Measurements from ENCODE around the gene COL24A1. TPM values are rescaled to one million over a fixed set of nuclear protein-coding genes. Genes with fewer than 3 reads are reported as not detected.

COL24A1 gene
- polyA plus RNA-seq: under 1 TPM in 1 of 3 donors, not detected in 2; 0.09 TPM

GRCh38 chr1:86156566-86157455, at the start of gene COL24A1:
Gene COL24A1 (minus strand): TSS chr1:86156772. CDS start chr1:86156396, 376 bp downstream.
- H3K9me3 Mint-ChIP-seq: peaks cover 4 to 12% (median 8%) of the 10 kb centered on the region in 6 donors
- H3K4me3 Mint-ChIP-seq: peak within 1 kb of the TSS; percentile 33 to 81 (median 61)
- H3K27me3 Mint-ChIP-seq (ENCODE audit: low read depth in 3 of 3): peaks cover 3 to 15% (median 7%) of the 10 kb centered on the region in 3 donors
- DNase-seq: no peak
- peaks cover 2 to 10% of the 10 kb centered on the region in 2 donors for H3K4me1 Mint-ChIP-seq
- no peak within 1 kb of the TSS for H3K27ac Mint-ChIP-seq
- peaks cover 0 to 8% (median 0%) of the 10 kb centered on the region in 3 donors for H3K36me3 Mint-ChIP-seq

- Mint-ChIP-seq H3K36me3 (no peaks in the 10 kb centered on the region), H3K4me3 (no peak overlapping the region), H3K27ac (no peak overlapping the region), H3K27me3 (ENCODE audit: low read depth in 3 of 3) (no peaks in the 10 kb centered on the region), H3K4me1 (no peaks in the 10 kb centered on the region), H3K9me3 (no peaks in the 10 kb centered on the region)
- no peak for DNase-seq
Measured at GRCh38 chr1:86205741-86206140, 49.2 kb upstream of the COL24A1 start.

GRCh38 chr1:86202552-86203340, 46.2 kb upstream of the COL24A1 start:
- no peaks in the 10 kb centered on the region for H3K27me3 Mint-ChIP-seq (ENCODE audit: low read depth in 3 of 3)
- no peaks in the 10 kb centered on the region for H3K36me3 Mint-ChIP-seq
- DNase-seq: no peak
- no peak overlapping the region for H3K4me3 Mint-ChIP-seq
- H3K9me3 Mint-ChIP-seq: peaks cover 0 to 6% (median 0%) of the 10 kb centered on the region in 6 donors
- H3K4me1 Mint-ChIP-seq: no peaks in the 10 kb centered on the region
- no peak overlapping the region for H3K27ac Mint-ChIP-seq

GRCh38 chr1:86201311-86201710, 44.7 kb upstream of the COL24A1 start:
- Mint-ChIP-seq H3K4me3 (no peak overlapping the region), H3K9me3 (peaks cover 0 to 6% (median 0%) of the 10 kb centered on the region in 6 donors), H3K36me3 (no peaks in the 10 kb centered on the region), H3K27ac (no peak overlapping the region), H3K27me3 (ENCODE audit: low read depth in 3 of 3) (no peaks in the 10 kb centered on the region), H3K4me1 (no peaks in the 10 kb centered on the region)
- DNase-seq: no peak

GRCh38 chr1:86200901-86201300, 44.3 kb upstream of the COL24A1 start:
- Mint-ChIP-seq H3K27me3 (ENCODE audit: low read depth in 3 of 3) (no peaks in the 10 kb centered on the region), H3K4me3 (no peak overlapping the region), H3K9me3 (peaks cover 0 to 6% (median 0%) of the 10 kb centered on the region in 6 donors), H3K27ac (no peak overlapping the region), H3K4me1 (no peaks in the 10 kb centered on the region), H3K36me3 (no peaks in the 10 kb centered on the region)
- DNase-seq: no peak

- Mint-ChIP-seq H3K27me3 (ENCODE audit: low read depth in 3 of 3) (no peaks in the 10 kb centered on the region), H3K4me3 (no peak overlapping the region), H3K9me3 (peaks cover 0 to 6% (median 0%) of the 10 kb centered on the region in 6 donors), H3K27ac (no peak overlapping the region), H3K36me3 (no peaks in the 10 kb centered on the region), H3K4me1 (no peaks in the 10 kb centered on the region)
- DNase-seq: no peak
Measured at GRCh38 chr1:86197206-86197855, 40.8 kb upstream of the COL24A1 start.

- DNase-seq: no peak
- Mint-ChIP-seq H3K4me3 (no peak overlapping the region), H3K9me3 (peaks cover 0 to 9% (median 0%) of the 10 kb centered on the region in 6 donors), H3K4me1 (no peaks in the 10 kb centered on the region), H3K27ac (no peak overlapping the region), H3K36me3 (no peaks in the 10 kb centered on the region), H3K27me3 (ENCODE audit: low read depth in 3 of 3) (peaks cover 0 to 1% (median 0%) of the 10 kb centered on the region in 3 donors)
Measured at GRCh38 chr1:86195281-86195680, 38.7 kb upstream of the COL24A1 start.

- Mint-ChIP-seq H3K27ac (no peak overlapping the region), H3K4me1 (no peaks in the 10 kb centered on the region), H3K9me3 (peaks cover 0 to 4% (median 0%) of the 10 kb centered on the region in 6 donors), H3K36me3 (no peaks in the 10 kb centered on the region), H3K4me3 (no peak overlapping the region), H3K27me3 (ENCODE audit: low read depth in 3 of 3) (peaks cover 0 to 1% (median 0%) of the 10 kb centered on the region in 3 donors)
- DNase-seq: no peak
Measured at GRCh38 chr1:86194491-86195034, 38.0 kb upstream of the COL24A1 start.

GRCh38 chr1:86192417-86192816, 35.8 kb upstream of the COL24A1 start:
- Mint-ChIP-seq H3K9me3 (peaks cover 0 to 4% (median 0%) of the 10 kb centered on the region in 6 donors), H3K27ac (no peak overlapping the region), H3K4me1 (no peaks in the 10 kb centered on the region), H3K27me3 (ENCODE audit: low read depth in 3 of 3) (peaks cover 0 to 1% (median 0%) of the 10 kb centered on the region in 3 donors), H3K4me3 (no peak overlapping the region), H3K36me3 (no peaks in the 10 kb centered on the region)
- DNase-seq: no peak

- Mint-ChIP-seq H3K4me3 (no peak overlapping the region), H3K9me3 (peaks cover 0 to 4% (median 0%) of the 10 kb centered on the region in 6 donors), H3K27ac (no peak overlapping the region), H3K4me1 (no peaks in the 10 kb centered on the region), H3K27me3 (ENCODE audit: low read depth in 3 of 3) (peaks cover 0 to 1% (median 0%) of the 10 kb centered on the region in 3 donors), H3K36me3 (no peaks in the 10 kb centered on the region)
- DNase-seq: no peak
Measured at GRCh38 chr1:86191958-86192357, 35.4 kb upstream of the COL24A1 start.

- peaks cover 0 to 1% (median 0%) of the 10 kb centered on the region in 3 donors for H3K27me3 Mint-ChIP-seq (ENCODE audit: low read depth in 3 of 3)
- H3K4me3 Mint-ChIP-seq: no peak overlapping the region
- H3K9me3 Mint-ChIP-seq: peaks cover 0 to 4% (median 0%) of the 10 kb centered on the region in 6 donors
- H3K4me1 Mint-ChIP-seq: no peaks in the 10 kb centered on the region
- no peak overlapping the region for H3K27ac Mint-ChIP-seq
- no peak for DNase-seq
- no peaks in the 10 kb centered on the region for H3K36me3 Mint-ChIP-seq
Measured at GRCh38 chr1:86190873-86191272, 34.3 kb upstream of the COL24A1 start.

GRCh38 chr1:86184426-86184825, 27.9 kb upstream of the COL24A1 start:
- H3K4me1 Mint-ChIP-seq: no peaks in the 10 kb centered on the region
- no peak overlapping the region for H3K4me3 Mint-ChIP-seq
- DNase-seq: no peak
- H3K27ac Mint-ChIP-seq: no peak overlapping the region
- H3K27me3 Mint-ChIP-seq (ENCODE audit: low read depth in 3 of 3): no peaks in the 10 kb centered on the region
- no peaks in the 10 kb centered on the region for H3K36me3 Mint-ChIP-seq
- H3K9me3 Mint-ChIP-seq: peaks cover 0 to 11% (median 4%) of the 10 kb centered on the region in 6 donors

GRCh38 chr1:86183810-86184209, 27.2 kb upstream of the COL24A1 start:
- no peaks in the 10 kb centered on the region for H3K4me1 Mint-ChIP-seq
- no peak overlapping the region for H3K27ac Mint-ChIP-seq
- no peak for DNase-seq
- H3K27me3 Mint-ChIP-seq (ENCODE audit: low read depth in 3 of 3): no peaks in the 10 kb centered on the region
- H3K9me3 Mint-ChIP-seq: peaks cover 0 to 14% (median 5%) of the 10 kb centered on the region in 6 donors
- no peak overlapping the region for H3K4me3 Mint-ChIP-seq
- H3K36me3 Mint-ChIP-seq: no peaks in the 10 kb centered on the region

All from immature natural killer cell (primary cell).